Stimulated activated naive CD8-positive, alpha-beta T cell treated with anti-CD3 and anti-CD28 coated beads, Interleukin-15, amount 100 ng/mL, for 72 hours (primary cell): ENCODE data around the gene TACR1.

Source experiments
- ATAC-seq: fragments of 150-1000 bp; cut with Tn5 transposase; 2 replicates; pipeline ENCODE4 v1.10.0; 2021; ENCODE audit warnings: mild to moderate bottlenecking, moderate library complexity
- DNase-seq, 2 donors: peaks; one replicate each; pipeline ENCODE4 v3.0.0; 2021 to 2022
- H3K27ac Mint-ChIP-seq, 2 donors: one replicate each; pipeline ENCODE4 v1.8.0; 2022; ENCODE audit warnings: mild to moderate bottlenecking in 2 of 2, mixed read lengths in 2 of 2, moderate library complexity in 2 of 2
- H3K27me3 Mint-ChIP-seq: one replicate; pipeline ENCODE4 v1.8.0; 2022; ENCODE audit warnings: mixed read lengths
- H3K4me1 Mint-ChIP-seq: one replicate; pipeline ENCODE4 v1.8.0; 2022; ENCODE audit warnings: mild to moderate bottlenecking, mixed read lengths
- H3K4me3 Mint-ChIP-seq, 2 donors: one replicate each; pipeline ENCODE4 v1.8.0; 2022; ENCODE audit warnings: mild to moderate bottlenecking in 2 of 2, mixed read lengths in 2 of 2, moderate library complexity in 1 of 2
- H3K9me3 Mint-ChIP-seq, 2 donors: one replicate each; pipeline ENCODE4 v1.8.0; 2022; ENCODE audit warnings: mixed read lengths in 2 of 2

The TACR1 gene

DNA sequence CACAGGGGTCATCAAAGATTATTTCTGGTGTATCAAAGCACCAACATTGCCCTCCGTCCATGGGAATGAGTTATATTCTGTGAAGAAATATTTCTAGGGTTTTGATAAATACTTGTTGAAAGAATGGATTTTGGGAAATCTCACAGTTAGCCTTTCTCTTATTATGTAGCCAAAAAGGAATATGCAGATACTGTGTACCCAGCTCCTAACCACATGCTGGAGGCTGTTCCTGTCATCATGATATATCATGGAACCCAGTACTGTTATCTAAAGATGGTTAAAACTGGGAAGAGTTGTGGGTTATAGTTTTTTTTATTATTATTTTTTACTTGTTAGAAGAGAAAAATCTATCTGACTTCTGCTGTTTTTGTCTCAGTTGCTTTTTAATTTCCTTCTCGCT lies 158.1 kb downstream of the TACR1 start:
- DNase-seq, result no peak
- no peaks in the 10 kb centered on the region for H3K27me3 Mint-ChIP-seq

DNA sequence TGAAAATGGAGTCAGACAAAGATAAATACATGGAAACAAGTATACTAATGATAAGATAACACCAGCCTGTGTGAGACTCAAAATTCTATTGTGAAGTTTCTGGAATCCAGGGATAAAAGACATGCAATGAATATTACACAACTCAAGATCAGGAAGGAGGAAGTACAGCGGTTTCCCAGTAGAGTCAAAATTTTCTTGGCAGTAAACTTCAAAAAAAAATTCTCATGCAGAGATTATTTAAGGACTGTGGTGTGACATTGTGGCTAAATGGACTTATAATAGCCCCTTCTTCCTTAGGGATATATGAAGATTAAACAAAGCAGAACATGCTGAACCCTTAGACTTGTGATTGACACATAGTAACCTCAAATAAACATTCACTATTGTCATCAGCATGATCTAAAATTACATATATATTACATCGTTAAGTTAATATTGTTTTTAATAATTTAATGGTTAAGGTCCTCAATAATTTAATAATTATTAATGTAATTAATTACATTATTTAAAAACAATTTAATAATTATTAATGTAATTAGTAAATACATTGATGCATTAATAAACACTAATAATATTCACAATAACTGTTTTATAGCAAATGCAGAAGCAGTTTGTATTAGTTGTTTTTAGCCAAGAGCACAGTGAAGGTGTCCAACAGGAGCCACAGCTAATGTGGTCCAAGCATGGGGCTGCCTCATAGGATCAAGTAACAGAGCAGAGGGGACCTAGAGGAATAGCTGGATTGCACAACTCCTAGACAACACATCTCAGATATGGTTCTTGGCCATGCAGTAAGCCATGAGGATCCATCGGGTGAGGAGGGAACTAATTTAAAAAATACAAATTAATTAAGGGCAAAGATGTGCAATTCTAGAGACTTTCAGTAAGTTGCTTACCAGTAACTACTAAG lies 163.6 kb downstream of the TACR1 start:
- no peak overlapping the region for H3K4me3 Mint-ChIP-seq
- H3K9me3 Mint-ChIP-seq, result no peaks in the 10 kb centered on the region
- peaks cover 2% of the 10 kb centered on the region for H3K4me1 Mint-ChIP-seq
- ATAC-seq (no peak), DNase-seq (no peak)
- no peaks in the 10 kb centered on the region for H3K27me3 Mint-ChIP-seq
- H3K27ac Mint-ChIP-seq, result no peak overlapping the region

More for the DNA sequence above, 158.1 kb downstream of the TACR1 start:
- H3K27ac Mint-ChIP-seq, result no peak overlapping the region
- no peak overlapping the region for H3K4me3 Mint-ChIP-seq
- H3K9me3 Mint-ChIP-seq, result no peaks in the 10 kb centered on the region
- no peaks in the 10 kb centered on the region for H3K4me1 Mint-ChIP-seq
- no peak for ATAC-seq

DNA sequence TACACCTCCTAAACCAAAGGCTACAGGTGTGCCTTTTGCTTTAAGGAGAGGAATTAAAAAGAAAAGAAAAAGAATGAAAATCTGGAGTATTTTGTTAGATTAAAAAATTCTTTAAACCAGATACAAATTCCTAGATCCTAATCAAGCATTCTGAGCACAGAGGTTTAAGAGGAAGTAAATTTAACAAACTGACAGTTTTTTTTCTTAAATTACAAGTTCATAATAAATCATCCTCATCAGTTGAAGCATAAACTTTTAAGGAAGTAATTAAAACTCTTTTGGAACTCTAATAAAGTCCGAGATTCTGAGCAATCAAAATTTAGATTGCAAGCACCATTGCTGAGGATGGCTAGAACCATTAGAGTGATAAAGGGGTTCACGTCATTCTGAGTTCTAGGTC lies 165.8 kb downstream of the TACR1 start:
- no peak for DNase-seq
- no peaks in the 10 kb centered on the region for H3K27me3 Mint-ChIP-seq
- no peak overlapping the region for H3K4me3 Mint-ChIP-seq
- H3K27ac Mint-ChIP-seq, result no peak overlapping the region
- no peak for ATAC-seq
- no peaks in the 10 kb centered on the region for H3K9me3 Mint-ChIP-seq
- peaks cover 7% of the 10 kb centered on the region for H3K4me1 Mint-ChIP-seq

DNA sequence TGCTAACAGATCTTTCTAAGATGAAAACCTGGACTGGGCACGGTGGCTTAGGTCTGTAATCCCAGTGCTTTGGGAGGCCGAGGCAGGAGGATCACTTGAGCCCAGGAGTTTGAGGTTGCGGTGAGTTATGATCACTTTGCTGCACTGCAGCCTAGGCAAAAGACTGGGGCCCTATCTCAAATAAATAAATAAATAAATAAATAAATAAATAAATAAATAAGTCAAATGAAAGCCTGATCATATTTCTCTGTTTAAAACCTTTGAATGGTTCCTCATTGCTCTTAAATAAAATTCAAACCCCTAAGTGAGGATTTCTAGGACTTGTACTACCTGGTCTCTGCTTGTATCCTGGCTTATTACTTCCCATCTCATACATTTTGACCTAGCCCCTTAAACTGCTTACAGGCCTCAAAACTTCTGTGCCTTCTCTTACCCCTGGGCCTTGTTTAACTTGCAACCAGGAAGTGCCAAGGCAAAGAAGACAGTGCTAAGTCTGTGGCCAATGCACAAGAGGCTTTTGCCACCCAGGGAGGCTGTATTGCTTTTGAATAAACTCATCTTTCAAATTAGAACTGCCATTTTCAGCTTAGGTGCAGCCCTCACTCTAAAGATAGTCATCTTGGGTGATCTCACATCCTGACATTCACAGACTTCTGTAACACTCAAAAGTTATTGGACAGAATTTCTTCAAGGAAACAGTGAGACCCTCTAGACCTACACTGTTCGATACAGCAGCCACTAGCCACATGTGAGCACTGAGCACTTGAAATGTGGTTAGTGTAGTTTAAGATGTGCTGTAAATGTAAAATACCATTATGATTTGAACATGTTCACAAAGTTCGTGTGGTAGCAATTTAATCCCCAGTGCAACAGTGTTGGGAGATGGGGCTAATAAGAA lies 167.2 kb downstream of the TACR1 start:
- Mint-ChIP-seq H3K27ac (no peak overlapping the region), H3K4me1 (peaks cover 7% of the 10 kb centered on the region), H3K27me3 (no peaks in the 10 kb centered on the region), H3K9me3 (no peaks in the 10 kb centered on the region), H3K4me3 (no peak overlapping the region)
- ATAC-seq (no peak), DNase-seq (no peak)

DNA sequence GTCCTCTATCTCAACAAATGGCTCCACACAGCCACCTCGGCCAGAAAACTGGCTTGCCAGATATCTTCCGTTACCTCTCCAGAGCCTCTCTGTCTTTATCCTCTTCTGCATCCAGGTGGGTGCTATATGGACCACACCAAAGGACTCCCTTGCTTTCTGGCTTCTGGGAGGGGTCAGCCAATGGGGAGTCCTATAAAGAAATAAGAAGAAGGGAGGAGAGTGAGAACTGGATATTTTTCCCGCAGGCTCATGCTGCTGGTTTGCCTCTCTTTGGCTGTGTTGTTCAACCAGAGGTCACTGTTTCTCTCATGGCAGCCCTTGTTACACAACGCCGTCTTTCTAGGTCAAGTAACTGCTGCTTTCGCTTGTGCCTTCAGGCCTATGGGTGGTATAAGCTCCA lies 168.1 kb downstream of the TACR1 start:
- peaks cover 7% of the 10 kb centered on the region for H3K4me1 Mint-ChIP-seq
- no peak overlapping the region for H3K27ac Mint-ChIP-seq
- H3K9me3 Mint-ChIP-seq, result no peaks in the 10 kb centered on the region
- DNase-seq (no peak), ATAC-seq (no peak)
- H3K27me3 Mint-ChIP-seq, result no peaks in the 10 kb centered on the region
- H3K4me3 Mint-ChIP-seq, result no peak overlapping the region

DNA sequence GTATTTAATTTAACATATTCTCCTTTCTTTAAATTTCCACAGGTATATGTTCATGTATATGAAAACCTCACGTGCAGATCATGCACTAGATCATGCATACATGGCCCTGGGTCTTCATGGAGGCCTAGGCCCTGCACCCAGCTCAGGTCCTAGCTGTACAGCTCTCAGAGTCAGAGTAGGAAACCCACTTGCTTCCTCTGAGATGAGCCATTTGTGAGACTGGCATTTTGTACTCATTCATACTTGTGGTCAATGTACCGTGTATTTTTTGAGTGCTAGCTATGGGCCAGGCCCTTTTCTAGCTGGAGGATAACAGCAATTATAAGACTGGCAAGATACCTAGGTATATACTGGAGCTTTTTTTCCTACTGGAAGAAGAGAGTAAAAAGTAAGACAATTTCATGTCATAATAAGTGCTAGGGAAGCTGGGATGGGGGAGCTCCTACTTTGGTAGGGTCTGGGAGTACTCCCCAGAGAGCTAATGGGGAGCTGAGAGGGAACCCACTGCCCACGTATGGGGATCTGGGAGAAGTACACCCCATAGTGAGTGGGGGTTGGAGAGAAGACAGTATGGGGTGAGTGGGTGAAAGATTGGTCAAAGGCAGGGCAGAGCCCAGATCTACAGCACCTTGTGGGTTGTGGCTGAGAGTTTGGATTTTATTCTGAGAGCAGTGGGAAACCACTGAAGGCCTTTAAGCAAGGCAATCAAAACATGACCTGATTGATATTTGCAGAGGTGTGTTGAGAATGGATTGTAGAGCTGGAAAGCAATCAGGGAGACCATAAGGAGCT lies 168.9 kb downstream of the TACR1 start:
- Mint-ChIP-seq H3K4me1 (peaks cover 7% of the 10 kb centered on the region), H3K4me3 (no peak overlapping the region), H3K27ac (peak overlapping the region in 1 of 2 donors; percentile 55), H3K27me3 (no peaks in the 10 kb centered on the region), H3K9me3 (no peaks in the 10 kb centered on the region)
- ATAC-seq (peak; percentile 78), DNase-seq (no peak)

DNA sequence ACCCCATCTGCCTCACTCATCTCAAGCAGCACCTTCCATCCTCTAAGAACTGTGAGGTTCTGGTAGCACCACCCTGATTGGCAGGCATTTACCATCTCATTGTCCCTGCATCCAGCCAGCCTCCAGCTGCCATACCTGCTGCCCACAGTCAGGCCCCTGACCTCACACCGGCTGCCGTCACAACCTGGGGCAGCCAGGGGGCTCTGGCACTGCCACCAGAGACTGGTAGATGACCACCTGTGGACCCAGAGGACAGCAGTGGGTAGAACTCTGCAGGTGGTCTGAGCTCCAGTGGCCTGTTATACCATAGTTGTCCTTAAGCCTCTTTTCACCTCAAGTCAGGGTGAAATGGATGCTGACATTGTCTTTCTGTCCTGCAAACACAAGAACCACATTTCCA lies 171.4 kb downstream of the TACR1 start:
- Mint-ChIP-seq H3K4me3 (no peak overlapping the region), H3K27ac (no peak overlapping the region), H3K27me3 (no peaks in the 10 kb centered on the region), H3K9me3 (no peaks in the 10 kb centered on the region), H3K4me1 (peaks cover 7% of the 10 kb centered on the region)
- ATAC-seq (no peak), DNase-seq (no peak)

DNA sequence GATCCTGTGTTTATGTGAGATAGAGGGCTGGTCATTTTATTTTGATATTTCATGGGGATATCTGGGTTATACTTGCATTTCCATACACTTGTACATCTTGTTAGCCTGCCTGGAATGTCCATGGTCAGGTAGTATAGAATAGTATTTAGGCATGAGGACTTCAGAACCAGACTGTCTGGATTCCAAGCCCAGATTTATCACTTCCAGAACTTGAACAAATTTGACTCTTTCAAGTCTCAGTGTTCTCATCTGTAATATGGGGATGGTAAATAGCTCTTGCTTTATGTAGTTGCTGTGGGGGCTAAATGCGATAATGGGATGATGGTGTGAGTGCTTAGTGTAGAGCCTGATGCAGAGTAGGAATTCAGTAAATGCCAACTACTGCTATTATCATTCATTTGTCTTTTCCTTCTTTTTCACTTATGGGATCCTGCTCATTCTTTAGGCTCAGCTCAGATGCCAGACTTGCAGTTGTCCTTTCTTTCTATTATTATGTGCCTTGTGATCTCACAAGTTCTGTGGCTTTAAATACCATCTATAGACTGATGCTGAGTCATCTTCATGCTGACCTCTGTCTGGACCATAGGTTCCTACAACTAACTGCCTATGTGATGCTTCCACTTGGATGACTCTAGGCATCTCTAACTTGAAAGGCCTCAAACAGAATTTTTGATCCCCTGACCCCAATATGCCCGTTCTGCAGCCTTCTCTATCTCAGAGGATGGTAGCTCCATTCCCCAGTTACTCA lies 173.5 kb downstream of the TACR1 start:
- H3K27ac Mint-ChIP-seq, result peak overlapping the region in 1 of 2 donors; percentile 59
- no peaks in the 10 kb centered on the region for H3K27me3 Mint-ChIP-seq
- no peak for DNase-seq
- no peak for ATAC-seq
- H3K4me1 Mint-ChIP-seq, result peaks cover 6% of the 10 kb centered on the region
- H3K9me3 Mint-ChIP-seq, result no peaks in the 10 kb centered on the region
- no peak overlapping the region for H3K4me3 Mint-ChIP-seq

DNA sequence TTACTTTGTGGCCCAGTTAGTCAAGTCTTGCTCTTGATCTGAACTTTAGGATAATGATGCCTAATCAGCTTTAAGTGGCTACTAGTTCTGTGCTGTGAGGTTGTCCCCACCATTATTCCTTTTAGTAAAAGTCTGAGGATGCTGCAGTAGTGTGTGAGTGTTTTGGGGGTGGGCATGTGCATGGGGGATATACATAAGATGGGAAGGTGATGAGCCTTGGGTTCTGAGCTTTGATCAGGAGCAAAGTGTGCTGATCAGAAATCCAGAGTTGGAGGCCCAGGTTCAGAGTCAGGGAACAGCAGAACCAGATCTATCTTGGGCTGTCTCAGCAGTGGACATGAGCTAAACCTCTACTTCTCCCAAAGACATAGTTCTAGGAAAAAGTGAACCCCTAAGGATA lies 174.1 kb downstream of the TACR1 start:
- H3K4me3 Mint-ChIP-seq, result no peak overlapping the region
- H3K9me3 Mint-ChIP-seq, result no peaks in the 10 kb centered on the region
- peak overlapping the region in 1 of 2 donors; percentile 4 for H3K27ac Mint-ChIP-seq
- H3K4me1 Mint-ChIP-seq, result peaks cover under 1% of the 10 kb centered on the region
- no peaks in the 10 kb centered on the region for H3K27me3 Mint-ChIP-seq
- DNase-seq (no peak), ATAC-seq (no peak)

DNA sequence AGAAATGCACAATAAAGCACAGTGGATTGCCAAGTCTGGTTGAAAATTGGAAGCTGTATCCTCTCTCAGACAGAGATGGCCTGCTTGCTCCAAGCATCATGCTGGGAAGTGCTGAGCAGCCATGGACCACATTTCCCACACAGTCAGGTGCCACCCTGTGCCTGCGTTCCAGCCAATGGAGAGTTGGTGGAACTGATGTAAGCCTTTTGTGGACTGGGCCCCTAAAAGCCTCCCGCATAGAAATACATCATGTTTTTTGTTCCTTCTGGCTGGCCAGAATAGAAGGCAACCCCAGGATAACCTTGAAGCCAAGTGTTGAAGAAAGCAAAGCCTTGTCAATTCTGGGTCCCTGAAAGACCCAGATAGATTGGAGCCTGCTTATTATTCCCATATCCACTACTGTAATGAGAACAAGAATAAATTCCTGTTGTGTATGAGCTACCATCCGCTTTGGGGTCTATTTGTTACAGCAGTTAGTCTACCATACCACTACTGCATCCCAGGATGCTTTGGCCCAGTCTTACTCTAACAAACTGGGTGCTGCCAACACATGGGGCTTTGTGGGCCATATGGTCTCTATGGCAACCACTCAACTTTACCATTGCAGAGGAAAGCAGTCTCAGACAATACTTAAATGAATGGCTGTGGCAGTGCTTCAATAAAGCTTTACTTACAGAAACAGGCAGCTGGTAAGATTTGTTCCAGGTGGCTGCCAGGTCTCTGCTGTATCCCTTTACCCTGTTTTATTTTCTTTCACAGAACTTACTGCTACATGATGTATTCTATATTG lies 175.5 kb downstream of the TACR1 start:
- H3K4me3 Mint-ChIP-seq, result no peak overlapping the region
- ATAC-seq (no peak), DNase-seq (no peak)
- H3K4me1 Mint-ChIP-seq, result no peaks in the 10 kb centered on the region
- H3K9me3 Mint-ChIP-seq, result no peaks in the 10 kb centered on the region
- no peak overlapping the region for H3K27ac Mint-ChIP-seq
- no peaks in the 10 kb centered on the region for H3K27me3 Mint-ChIP-seq

DNA sequence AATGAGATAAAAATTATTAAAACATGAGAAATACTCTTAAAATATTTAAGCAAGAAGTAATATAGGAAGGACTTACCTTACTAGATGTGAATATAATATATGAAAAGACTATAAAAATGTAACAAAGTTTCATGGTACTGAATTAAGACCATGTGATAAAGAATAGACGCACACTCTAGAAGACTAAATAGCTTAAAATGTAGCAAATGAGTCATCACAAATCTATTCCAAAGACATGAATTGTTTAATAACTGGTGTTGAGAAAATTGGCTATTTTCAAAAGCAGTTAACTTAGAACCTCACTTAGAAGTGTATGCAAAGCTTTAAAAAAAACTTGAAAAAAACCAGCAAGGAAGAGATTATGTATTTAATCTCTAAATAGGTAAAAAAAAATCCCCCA lies 176.8 kb downstream of the TACR1 start:
- DNase-seq (no peak), ATAC-seq (no peak)
- no peak overlapping the region for H3K27ac Mint-ChIP-seq
- H3K9me3 Mint-ChIP-seq, result no peaks in the 10 kb centered on the region
- no peaks in the 10 kb centered on the region for H3K27me3 Mint-ChIP-seq
- H3K4me1 Mint-ChIP-seq, result no peaks in the 10 kb centered on the region
- H3K4me3 Mint-ChIP-seq, result no peak overlapping the region

DNA sequence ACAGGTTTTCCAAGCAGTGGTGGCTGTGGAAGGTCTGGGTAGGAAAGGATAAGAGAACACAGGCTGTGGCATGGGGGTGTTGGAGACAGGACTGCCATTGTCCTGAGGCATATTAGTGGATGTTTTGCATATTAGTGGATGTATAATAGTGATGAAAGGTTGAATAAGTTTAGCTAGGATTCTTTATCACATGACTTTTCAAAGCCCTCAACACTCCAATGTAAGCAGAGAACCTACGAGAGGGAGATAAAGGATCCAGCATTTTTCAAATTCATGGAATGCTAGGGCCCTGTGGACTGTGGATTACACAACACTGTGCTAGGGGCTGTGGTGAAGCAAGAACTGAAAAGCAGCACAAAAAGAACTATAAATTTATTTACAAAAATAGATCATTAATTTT lies 177.6 kb downstream of the TACR1 start:
- no peak for DNase-seq
- H3K4me1 Mint-ChIP-seq, result no peaks in the 10 kb centered on the region
- no peak overlapping the region for H3K4me3 Mint-ChIP-seq
- H3K27ac Mint-ChIP-seq, result no peak overlapping the region
- no peaks in the 10 kb centered on the region for H3K27me3 Mint-ChIP-seq
- no peak for ATAC-seq
- no peaks in the 10 kb centered on the region for H3K9me3 Mint-ChIP-seq

DNA sequence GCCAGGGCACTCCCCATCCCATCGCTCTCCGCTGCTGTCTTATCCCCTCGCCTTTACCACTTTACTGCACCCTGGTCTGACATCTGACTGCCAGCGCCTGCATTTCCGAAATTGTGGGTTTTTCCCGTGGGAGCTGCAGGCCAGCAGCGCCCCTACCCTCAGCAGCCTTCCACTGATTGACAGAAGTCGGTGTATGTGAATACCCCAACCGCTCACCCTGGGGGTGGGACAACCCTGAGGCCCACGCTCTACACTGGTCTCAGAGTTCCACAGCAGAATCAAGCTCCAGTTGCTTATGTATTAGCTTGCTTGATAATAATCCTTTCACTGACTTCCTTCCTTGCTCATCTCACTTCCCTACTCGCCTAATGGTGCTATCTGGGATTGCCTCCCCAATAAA lies 178.8 kb downstream of the TACR1 start:
- ATAC-seq, result no peak
- no peaks in the 10 kb centered on the region for H3K4me1 Mint-ChIP-seq
- DNase-seq, result no peak

DNA sequence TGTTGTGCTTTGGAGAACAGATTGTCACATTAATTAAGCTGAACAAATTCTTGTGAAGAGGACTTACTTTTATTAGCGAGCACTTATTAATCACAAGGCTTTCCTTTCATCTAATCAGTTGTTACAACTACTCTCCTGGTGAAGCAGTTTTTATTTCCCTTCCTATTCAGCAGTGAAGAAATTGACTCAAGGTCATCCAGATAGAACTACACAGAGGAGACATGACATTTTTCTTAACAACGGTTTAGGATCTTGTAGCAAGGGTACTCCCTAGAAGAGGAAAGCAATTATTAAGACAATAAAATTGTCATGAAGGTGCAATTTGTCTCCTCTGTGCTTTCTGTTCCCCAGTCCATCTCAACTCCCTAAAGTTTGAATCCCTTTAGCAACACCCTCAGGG lies 179.5 kb downstream of the TACR1 start:
- Mint-ChIP-seq H3K4me1 (no peaks in the 10 kb centered on the region), H3K4me3 (no peak overlapping the region), H3K9me3 (no peaks in the 10 kb centered on the region), H3K27me3 (no peaks in the 10 kb centered on the region), H3K27ac (no peak overlapping the region)
- ATAC-seq (no peak), DNase-seq (no peak)

More for the DNA sequence above, 178.8 kb downstream of the TACR1 start:
- Mint-ChIP-seq H3K27me3 (no peaks in the 10 kb centered on the region), H3K9me3 (no peaks in the 10 kb centered on the region), H3K27ac (no peak overlapping the region), H3K4me3 (no peak overlapping the region)
